ENCODE measurements around the gene KDM7A.

DNA sequence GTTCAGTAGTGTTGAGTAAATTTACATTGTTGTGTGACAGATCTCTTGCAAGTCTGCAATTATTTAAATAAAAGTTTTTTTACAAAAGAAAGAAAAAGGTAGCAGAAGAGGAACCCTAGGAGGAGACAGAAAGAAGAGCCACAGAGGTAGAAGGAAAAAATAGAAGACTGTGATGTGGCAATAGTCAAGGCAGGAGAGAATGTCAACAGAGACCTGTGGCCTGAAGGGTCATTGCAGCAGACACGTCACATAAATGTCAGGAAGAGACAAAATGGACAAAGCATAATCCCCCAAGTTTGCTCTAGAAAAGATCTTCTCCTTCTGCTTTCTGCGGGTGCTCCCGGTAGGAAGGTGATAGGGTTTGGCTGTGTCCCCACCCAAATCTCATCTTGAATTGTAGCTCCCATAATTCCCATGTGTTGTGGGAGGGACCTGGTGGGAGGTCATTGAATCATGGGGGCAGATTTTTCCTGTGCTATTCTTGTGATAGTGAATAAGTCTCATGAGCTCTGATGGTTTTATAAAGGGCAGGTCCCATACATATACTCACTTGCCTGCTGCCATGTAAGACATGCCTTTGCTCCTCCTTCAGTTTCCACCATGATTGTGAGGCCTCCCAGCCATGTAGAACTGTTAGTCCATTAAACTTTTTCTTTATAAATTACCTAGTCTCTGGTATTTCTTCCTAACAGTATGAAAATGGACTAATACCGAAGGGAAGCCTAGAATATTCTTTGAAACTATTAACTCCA, 41.1 kb upstream of the KDM7A start:
- TF ChIP-seq EZH2 (IDR thresholded peaks at IDR 0.05; ENCODE audit: low read depth, low read length, severe bottlenecking) (no peak), EP300 (IDR thresholded peaks at IDR 0.05; ENCODE audit: borderline replicate concordance in 1 of 2, low read depth in 2 of 2, low read length in 2 of 2) (no peak), GABPA (IDR thresholded peaks at IDR 0.05; ENCODE audit: borderline replicate concordance, insufficient read depth, low read length) (no peak), CEBPB (IDR thresholded peaks at IDR 0.05; ENCODE audit: low read depth, low read length) (no peak), SRF (IDR thresholded peaks at IDR 0.05; ENCODE audit: low read depth, low read length) (no peak), CHD2 (IDR thresholded peaks at IDR 0.05; ENCODE audit: low read length) (no peak), SP2 (IDR thresholded peaks at IDR 0.05; ENCODE audit: low read length) (no peak), POLR2AphosphoS5 (IDR thresholded peaks at IDR 0.05; ENCODE audit: low read depth, low read length) (no peak), POLR2A (IDR thresholded peaks at IDR 0.05; ENCODE audit: control extremely low read depth in 1 of 2, low read depth in 2 of 2, low read length in 2 of 2) (no peak)
- TF ChIP-seq, protein P1, sequence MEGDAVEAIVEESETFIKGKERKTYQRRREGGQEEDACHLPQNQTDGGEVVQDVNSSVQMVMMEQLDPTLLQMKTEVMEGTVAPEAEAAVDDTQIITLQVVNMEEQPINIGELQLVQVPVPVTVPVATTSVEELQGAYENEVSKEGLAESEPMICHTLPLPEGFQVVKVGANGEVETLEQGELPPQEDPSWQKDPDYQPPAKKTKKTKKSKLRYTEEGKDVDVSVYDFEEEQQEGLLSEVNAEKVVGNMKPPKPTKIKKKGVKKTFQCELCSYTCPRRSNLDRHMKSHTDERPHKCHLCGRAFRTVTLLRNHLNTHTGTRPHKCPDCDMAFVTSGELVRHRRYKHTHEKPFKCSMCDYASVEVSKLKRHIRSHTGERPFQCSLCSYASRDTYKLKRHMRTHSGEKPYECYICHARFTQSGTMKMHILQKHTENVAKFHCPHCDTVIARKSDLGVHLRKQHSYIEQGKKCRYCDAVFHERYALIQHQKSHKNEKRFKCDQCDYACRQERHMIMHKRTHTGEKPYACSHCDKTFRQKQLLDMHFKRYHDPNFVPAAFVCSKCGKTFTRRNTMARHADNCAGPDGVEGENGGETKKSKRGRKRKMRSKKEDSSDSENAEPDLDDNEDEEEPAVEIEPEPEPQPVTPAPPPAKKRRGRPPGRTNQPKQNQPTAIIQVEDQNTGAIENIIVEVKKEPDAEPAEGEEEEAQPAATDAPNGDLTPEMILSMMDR (IDR thresholded peaks at IDR 0.05; ENCODE audit: control extremely low read depth in 1 of 3, insufficient read depth in 1 of 3, low read depth in 1 of 3, low read length in 3 of 3) = no peak
- TF ChIP-seq, protein P2, sequence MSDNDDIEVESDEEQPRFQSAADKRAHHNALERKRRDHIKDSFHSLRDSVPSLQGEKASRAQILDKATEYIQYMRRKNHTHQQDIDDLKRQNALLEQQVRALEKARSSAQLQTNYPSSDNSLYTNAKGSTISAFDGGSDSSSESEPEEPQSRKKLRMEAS (IDR thresholded peaks at IDR 0.05) = no peak
